RWPE2 (cell line): ENCODE data around the gene ZFAND4.

Experiments
- ATAC-seq: fragments of 200-7000 bp; cut with Tn5 transposase; 3 replicates; pipeline ENCODE4 v1.9.1; 2021; ENCODE audit warnings: low read depth
- DNase-seq: peaks from one replicate; pipeline ENCODE4 v3.0.0-alpha.2; 2020; ENCODE audit warnings: low spot score
- H3K27ac ChIP-seq: fragments of 450-650 bp; 2 replicates; pipeline ENCODE4 v1.5.1; 2017; ENCODE audit warnings: mild to moderate bottlenecking; ENCODE audit not compliant: poor library complexity, severe bottlenecking
- H3K27me3 ChIP-seq: fragments of 250-450 bp; sonication (Bioruptor Pico); 2 replicates; pipeline ENCODE4 v1.5.1; 2021; ENCODE audit warnings: mild to moderate bottlenecking, moderate library complexity; ENCODE audit not compliant: insufficient read depth, poor library complexity, severe bottlenecking
- H3K36me3 ChIP-seq: fragments of 250-450 bp; sonication (Bioruptor Pico); 2 replicates; pipeline ENCODE4 v1.5.1; 2020; ENCODE audit warnings: low read depth, mild to moderate bottlenecking, moderate library complexity
- H3K4me1 ChIP-seq: fragments of 250-450 bp; sonication (Bioruptor Pico); 2 replicates; pipeline ENCODE4 v1.5.1; 2021; ENCODE audit warnings: mild to moderate bottlenecking, moderate library complexity; ENCODE audit not compliant: insufficient read depth, poor library complexity, severe bottlenecking
- H3K4me3 ChIP-seq: fragments of 250-450 bp; sonication (Bioruptor Pico); 2 replicates; pipeline ENCODE4 v1.5.1; 2021; ENCODE audit warnings: mild to moderate bottlenecking, moderate library complexity; ENCODE audit not compliant: severe bottlenecking
- H3K9me3 ChIP-seq: fragments of 250-450 bp; sonication (Bioruptor Pico); 2 replicates; pipeline ENCODE4 v1.5.1; 2021; ENCODE audit warnings: mild to moderate bottlenecking, moderate library complexity; ENCODE audit not compliant: severe bottlenecking
- TF ChIP-seq, protein P1 (sequence below): fragments of 450-650 bp; IDR thresholded peaks from one replicate; pipeline ENCODE4 v1.5.1; 2017; ENCODE audit warnings: mild to moderate bottlenecking, moderate library complexity; ENCODE audit not compliant: poor library complexity, severe bottlenecking

ZFAND4 gene

GRCh38 chr10:45593938-45594275, 78.7 kb downstream of the ZFAND4 start:
- TF ChIP-seq, protein P1, sequence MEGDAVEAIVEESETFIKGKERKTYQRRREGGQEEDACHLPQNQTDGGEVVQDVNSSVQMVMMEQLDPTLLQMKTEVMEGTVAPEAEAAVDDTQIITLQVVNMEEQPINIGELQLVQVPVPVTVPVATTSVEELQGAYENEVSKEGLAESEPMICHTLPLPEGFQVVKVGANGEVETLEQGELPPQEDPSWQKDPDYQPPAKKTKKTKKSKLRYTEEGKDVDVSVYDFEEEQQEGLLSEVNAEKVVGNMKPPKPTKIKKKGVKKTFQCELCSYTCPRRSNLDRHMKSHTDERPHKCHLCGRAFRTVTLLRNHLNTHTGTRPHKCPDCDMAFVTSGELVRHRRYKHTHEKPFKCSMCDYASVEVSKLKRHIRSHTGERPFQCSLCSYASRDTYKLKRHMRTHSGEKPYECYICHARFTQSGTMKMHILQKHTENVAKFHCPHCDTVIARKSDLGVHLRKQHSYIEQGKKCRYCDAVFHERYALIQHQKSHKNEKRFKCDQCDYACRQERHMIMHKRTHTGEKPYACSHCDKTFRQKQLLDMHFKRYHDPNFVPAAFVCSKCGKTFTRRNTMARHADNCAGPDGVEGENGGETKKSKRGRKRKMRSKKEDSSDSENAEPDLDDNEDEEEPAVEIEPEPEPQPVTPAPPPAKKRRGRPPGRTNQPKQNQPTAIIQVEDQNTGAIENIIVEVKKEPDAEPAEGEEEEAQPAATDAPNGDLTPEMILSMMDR = no peak
- no peak overlapping the region for H3K27ac ChIP-seq
- no peak for DNase-seq
- H3K4me3 ChIP-seq = peak overlapping the region; percentile 77
- H3K27me3 ChIP-seq = no peaks in the 10 kb centered on the region
- H3K9me3 ChIP-seq = no peaks in the 10 kb centered on the region
- ATAC-seq = no peak
- H3K36me3 ChIP-seq = no peaks in the 10 kb centered on the region
- peaks cover 6% of the 10 kb centered on the region for H3K4me1 ChIP-seq

- H3K27me3 ChIP-seq = no peaks in the 10 kb centered on the region
- DNase-seq (no peak), ATAC-seq (no peak)
- H3K9me3 ChIP-seq = no peaks in the 10 kb centered on the region
- no peak overlapping the region for H3K27ac ChIP-seq
- H3K4me3 ChIP-seq = no peak overlapping the region
- TF ChIP-seq, protein P1 = no peak
- H3K36me3 ChIP-seq = no peaks in the 10 kb centered on the region
- peaks cover 6% of the 10 kb centered on the region for H3K4me1 ChIP-seq
These were observed 79.6 kb downstream of the ZFAND4 start for GRCh38 chr10:45592926-45593325.

DNA sequence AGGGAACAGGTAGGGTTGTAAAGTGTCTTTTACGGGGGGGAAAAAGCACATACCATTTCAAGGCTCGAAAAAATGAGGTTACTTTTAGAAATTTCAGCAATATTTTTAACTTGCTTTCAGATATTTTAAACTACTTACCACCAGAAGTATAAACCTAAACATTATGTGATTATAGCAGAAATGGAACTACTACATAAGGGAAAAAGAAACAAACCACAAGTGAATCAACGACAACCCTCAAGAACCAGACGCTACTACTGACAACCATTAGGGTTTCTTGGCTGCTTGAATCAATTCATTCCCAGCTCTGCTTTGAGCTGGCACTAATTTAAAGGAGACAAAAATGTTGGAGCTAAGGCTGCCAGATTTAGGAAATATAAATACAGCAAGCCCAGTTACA, 80.1 kb downstream of the ZFAND4 start:
- no peaks in the 10 kb centered on the region for H3K9me3 ChIP-seq
- H3K27ac ChIP-seq = no peak overlapping the region
- TF ChIP-seq, protein P1 = no peak
- DNase-seq (no peak), ATAC-seq (no peak)
- no peaks in the 10 kb centered on the region for H3K36me3 ChIP-seq
- no peak overlapping the region for H3K4me3 ChIP-seq
- peaks cover 6% of the 10 kb centered on the region for H3K4me1 ChIP-seq
- H3K27me3 ChIP-seq = no peaks in the 10 kb centered on the region

GRCh38 chr10:45591280-45591679, 81.3 kb downstream of the ZFAND4 start:
- ATAC-seq (no peak), DNase-seq (no peak)
- Histone ChIP-seq H3K9me3 (no peaks in the 10 kb centered on the region), H3K27ac (no peak overlapping the region), H3K27me3 (no peaks in the 10 kb centered on the region), H3K4me3 (no peak overlapping the region), H3K36me3 (no peaks in the 10 kb centered on the region), H3K4me1 (peaks cover 8% of the 10 kb centered on the region)
- TF ChIP-seq, protein P1 = no peak

DNA sequence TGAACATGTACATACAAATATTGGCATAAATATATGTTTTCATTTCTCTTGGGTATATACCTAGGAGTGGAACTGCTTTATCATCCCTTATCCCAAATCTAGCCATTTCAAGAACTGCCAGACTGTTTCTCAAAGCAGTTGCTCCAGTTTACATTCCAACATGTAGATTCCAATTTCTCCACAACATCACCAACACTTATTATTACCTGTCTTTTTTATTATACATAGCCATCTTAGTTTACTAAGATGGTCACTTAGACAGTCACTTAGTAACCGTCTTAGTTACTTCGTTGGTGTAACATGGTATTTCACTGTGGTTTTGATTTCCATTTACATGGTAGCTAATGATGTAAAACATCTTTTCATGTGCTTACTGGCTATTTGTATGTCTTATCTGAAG, 82.7 kb downstream of the ZFAND4 start:
- no peaks in the 10 kb centered on the region for H3K36me3 ChIP-seq
- H3K27ac ChIP-seq = no peak overlapping the region
- no peaks in the 10 kb centered on the region for H3K9me3 ChIP-seq
- H3K27me3 ChIP-seq = no peaks in the 10 kb centered on the region
- TF ChIP-seq, protein P1 = no peak
- H3K4me3 ChIP-seq = no peak overlapping the region
- ATAC-seq (no peak), DNase-seq (no peak)
- peaks cover 8% of the 10 kb centered on the region for H3K4me1 ChIP-seq
